G401 (cell line): ENCODE data around the gene ADRA2B. TPM values are rescaled to one million over a fixed set of nuclear protein-coding genes. Genes with fewer than 3 reads are reported as not detected.
"Not testable (repeated sequence)": the region's sequence is repeated elsewhere in the genome, so short reads cannot be mapped to it uniquely, and the experiment has no call there.

Source experiments
- DNase-seq: peaks from one replicate; pipeline ENCODE4 v3.0.0-alpha.2; 2015; ENCODE audit warnings: low spot score
- in situ Hi-C: cut with HindIII; loops from 2 replicates; pipeline ENCODE4 v1.10.0; 2016; ENCODE audit warnings: low sequenced_read_pairs, mixed read lengths
- total RNA-seq: library from RNA; depleted of rRNA; stranded (reverse); fragments of >200 nt; shearing (Covaris generic); gene quantifications from 2 replicates; pipeline ENCODE4 v1.2.3, GENCODE V29; 2014; rRNA removed

ADRA2B gene
- total RNA-seq, result 0.37 TPM in 1 of 2 replicates, not detected in the other

- no peak for DNase-seq
These were observed at the start of gene ADRA2B for GRCh38 chr2:96116424-96116878. Gene ADRA2B, minus strand, starts transcription at chr2:96116571. Its CDS starts 422 bp downstream, at chr2:96116149.

GRCh38 chr2:96164459-96165184 is 48.3 kb upstream of the ADRA2B start:
- DNase-seq, result no peak
- in situ Hi-C loops, result no loop called here

More at GRCh38 chr2:96116424-96116878, at the start of gene ADRA2B:
- in situ Hi-C loops, result no loop called here

- DNase-seq, result no peak
- in situ Hi-C loops, result no loop called here
These were observed 47.5 kb upstream of the ADRA2B start for GRCh38 chr2:96163768-96164429.

GRCh38 chr2:96163415-96163767 is 47.0 kb upstream of the ADRA2B start:
- no peak for DNase-seq
- in situ Hi-C loops, result no loop called here

GRCh38 chr2:96161898-96162297 is 45.5 kb upstream of the ADRA2B start:
- no peak for DNase-seq
- in situ Hi-C loops, result no loop called here

GRCh38 chr2:96160366-96160765 is 44.0 kb upstream of the ADRA2B start:
- DNase-seq, in situ Hi-C loops: not testable (repeated sequence)

GRCh38 chr2:96159084-96159830 is 42.9 kb upstream of the ADRA2B start:
- in situ Hi-C loops, result no loop called here
- DNase-seq, result no peak

- in situ Hi-C loops, result no loop called here
- DNase-seq, result no peak
These were observed 42.2 kb upstream of the ADRA2B start for GRCh38 chr2:96158554-96158940.

- DNase-seq, result no peak
- in situ Hi-C loops, result no loop called here
These were observed 41.5 kb upstream of the ADRA2B start for GRCh38 chr2:96157649-96158553.

- in situ Hi-C loops, result no loop called here
These were observed 40.7 kb upstream of the ADRA2B start for GRCh38 chr2:96156926-96157648.

GRCh38 chr2:96156011-96156820 is 39.8 kb upstream of the ADRA2B start:
- no peak for DNase-seq
- in situ Hi-C loops, result no loop called here

More at GRCh38 chr2:96156926-96157648, 40.7 kb upstream of the ADRA2B start:
- DNase-seq, result no peak

GRCh38 chr2:96154506-96155380 is 38.4 kb upstream of the ADRA2B start:
- in situ Hi-C loops, result no loop called here

GRCh38 chr2:96153991-96154431 is 37.6 kb upstream of the ADRA2B start:
- in situ Hi-C loops, result no loop called here
- DNase-seq, result no peak

More at GRCh38 chr2:96154506-96155380, 38.4 kb upstream of the ADRA2B start:
- no peak for DNase-seq

- in situ Hi-C loops, result no loop called here
- DNase-seq, result no peak
These were observed 36.9 kb upstream of the ADRA2B start for GRCh38 chr2:96153291-96153713.

- peak; percentile 53 for DNase-seq
- in situ Hi-C loops, result no loop called here
These were observed 36.2 kb upstream of the ADRA2B start for GRCh38 chr2:96152304-96153161.
